Measurements from ENCODE around the gene ANKRD11.

DNA sequence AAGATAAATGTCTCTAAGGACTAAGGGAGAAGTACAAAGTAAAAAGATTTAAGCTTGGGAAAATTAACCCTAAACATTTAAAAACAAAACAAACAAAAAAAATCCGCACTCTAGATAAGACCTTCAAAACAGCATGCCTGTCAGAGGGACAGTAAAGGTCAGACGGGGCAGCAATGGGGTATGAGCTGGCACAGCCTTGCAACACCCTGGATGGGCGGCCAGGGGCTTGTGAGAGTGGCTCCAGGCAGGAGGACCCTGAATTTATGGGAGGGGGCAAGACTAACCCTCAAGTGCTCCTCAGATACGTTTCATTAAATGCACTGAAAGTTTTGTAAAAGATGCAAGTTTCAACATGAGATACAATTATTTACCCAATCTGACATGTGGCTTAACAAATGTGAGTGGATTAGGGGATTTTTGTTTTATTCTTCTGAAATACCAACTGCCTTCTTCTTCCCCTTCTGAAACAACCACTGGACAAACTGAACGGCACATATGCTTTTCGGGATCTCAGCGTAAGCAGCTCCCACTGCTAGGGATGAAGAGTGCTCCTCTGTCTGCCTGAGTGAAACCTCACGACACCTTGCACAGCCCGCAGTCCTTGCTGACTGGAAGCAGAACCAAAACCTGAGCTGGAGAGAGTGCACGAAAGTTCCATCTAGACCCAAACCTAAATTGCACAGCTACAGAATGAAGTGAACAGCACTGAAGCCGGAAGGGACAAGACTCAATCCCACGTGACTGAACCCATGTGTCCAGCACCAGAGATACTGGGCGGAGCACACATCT, 128.4 kb downstream of the ANKRD11 start:
- TF ChIP-seq CTCF (IDR thresholded peaks at IDR 0.05; ENCODE audit: extremely low read depth in 1 of 2, insufficient read depth in 1 of 2, low read depth in 1 of 2, low read length in 2 of 2) (no peak), POLR2A (IDR thresholded peaks at IDR 0.05; ENCODE audit: low read depth, low read length) (no peak), EZH2 (IDR thresholded peaks at IDR 0.05; ENCODE audit: borderline replicate concordance, low read depth, low read length, severe bottlenecking) (no peak), POLR2AphosphoS5 (IDR thresholded peaks at IDR 0.05; ENCODE audit: insufficient read depth, low read depth, low read length) (no peak), FOS (IDR thresholded peaks at IDR 0.05; ENCODE audit: borderline replicate concordance, insufficient read depth, low read length) (no peak)
- TF ChIP-seq, protein P1, sequence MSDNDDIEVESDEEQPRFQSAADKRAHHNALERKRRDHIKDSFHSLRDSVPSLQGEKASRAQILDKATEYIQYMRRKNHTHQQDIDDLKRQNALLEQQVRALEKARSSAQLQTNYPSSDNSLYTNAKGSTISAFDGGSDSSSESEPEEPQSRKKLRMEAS (IDR thresholded peaks at IDR 0.05; ENCODE audit: insufficient read depth, insufficient read length) = no peak
